ENCODE measurements around the gene ALDH3B2.

ALDH3B2 gene

GRCh38 chr11:67673902-67674301 is 521 bp downstream of the ALDH3B2 start:
- H3K36me3 ChIP-seq = no peaks in the 10 kb centered on the region
- TF ChIP-seq CTCF (IDR thresholded peaks at IDR 0.05) = no peak
- H3K27ac ChIP-seq = no peak overlapping the region
- no peaks in the 10 kb centered on the region for H3K4me1 ChIP-seq (ENCODE audit: control insufficient read depth in 1 of 2, insufficient read depth in 1 of 2, low read depth in 1 of 2, low read length in 1 of 2)
- no peaks in the 10 kb centered on the region for H3K27me3 ChIP-seq
- H3K9me3 ChIP-seq = no peaks in the 10 kb centered on the region
- H3K4me3 ChIP-seq (ENCODE audit: low read depth in 1 of 2, low read length in 1 of 2) = no peak overlapping the region

- Histone ChIP-seq H3K27me3 (no peaks in the 10 kb centered on the region), H3K9me3 (no peaks in the 10 kb centered on the region), H3K4me3 (ENCODE audit: low read depth in 1 of 2, low read length in 1 of 2) (no peak overlapping the region), H3K27ac (no peak overlapping the region), H3K36me3 (no peaks in the 10 kb centered on the region), H3K4me1 (ENCODE audit: control insufficient read depth in 1 of 2, insufficient read depth in 1 of 2, low read depth in 1 of 2, low read length in 1 of 2) (no peaks in the 10 kb centered on the region)
- TF ChIP-seq CTCF (IDR thresholded peaks at IDR 0.05) = no peak
These were observed 1.1 kb downstream of the ALDH3B2 start for GRCh38 chr11:67673358-67673757.

GRCh38 chr11:67671211-67671520 is 3.3 kb downstream of the ALDH3B2 start:
- Histone ChIP-seq H3K9me3 (no peaks in the 10 kb centered on the region), H3K4me3 (ENCODE audit: low read depth in 1 of 2, low read length in 1 of 2) (no peak overlapping the region), H3K36me3 (no peaks in the 10 kb centered on the region), H3K27ac (no peak overlapping the region), H3K27me3 (no peaks in the 10 kb centered on the region), H3K4me1 (ENCODE audit: control insufficient read depth in 1 of 2, insufficient read depth in 1 of 2, low read depth in 1 of 2, low read length in 1 of 2) (no peaks in the 10 kb centered on the region)
- TF ChIP-seq CTCF (IDR thresholded peaks at IDR 0.05) = no peak

GRCh38 chr11:67670316-67671210 is 3.9 kb downstream of the ALDH3B2 start:
- no peaks in the 10 kb centered on the region for H3K27me3 ChIP-seq
- no peaks in the 10 kb centered on the region for H3K9me3 ChIP-seq
- no peak for TF ChIP-seq CTCF (IDR thresholded peaks at IDR 0.05)
- H3K4me3 ChIP-seq (ENCODE audit: low read depth in 1 of 2, low read length in 1 of 2) = no peak overlapping the region
- no peaks in the 10 kb centered on the region for H3K36me3 ChIP-seq
- no peak overlapping the region for H3K27ac ChIP-seq
- no peaks in the 10 kb centered on the region for H3K4me1 ChIP-seq (ENCODE audit: control insufficient read depth in 1 of 2, insufficient read depth in 1 of 2, low read depth in 1 of 2, low read length in 1 of 2)

- no peak for TF ChIP-seq CTCF (IDR thresholded peaks at IDR 0.05)
- Histone ChIP-seq H3K27me3 (no peaks in the 10 kb centered on the region), H3K36me3 (no peaks in the 10 kb centered on the region), H3K9me3 (no peaks in the 10 kb centered on the region), H3K27ac (no peak overlapping the region), H3K4me1 (ENCODE audit: control insufficient read depth in 1 of 2, insufficient read depth in 1 of 2, low read depth in 1 of 2, low read length in 1 of 2) (no peaks in the 10 kb centered on the region), H3K4me3 (ENCODE audit: low read depth in 1 of 2, low read length in 1 of 2) (no peak overlapping the region)
These were observed 6.3 kb downstream of the ALDH3B2 start for GRCh38 chr11:67668192-67668551.

Data from neutrophil (primary cell).